MCF 10A (cell line): ENCODE results near the gene HLA-C. TPM values are rescaled to one million over a fixed set of nuclear protein-coding genes. Genes with fewer than 3 reads are reported as not detected.

ENCODE experiments used
- BruUV-seq: library from RNA; stranded (reverse); fragments of 400-500 nt; replicated peaks from 2 replicates; lab custom pipeline; 2021; lab: Mats Ljungman, UMichigan
- CTCF ChIA-PET: fragments of 300-600 bp; sonication (Branson Sonifier 250); formaldehyde crosslinking; extraction: SDS; loops from one replicate; lab custom pipeline; 2021; ENCODE audit warnings: antibody characterized with exemption, inconsistent platforms; lab: Yijun Ruan, JAX
- POLR2A ChIA-PET: fragments of 300-600, 350-650 bp; sonication (Branson Sonifier 250); formaldehyde crosslinking; extraction: SDS; loops from one replicate; lab custom pipeline; 2020; ENCODE audit warnings: antibody characterized with exemption, inconsistent platforms; lab: Yijun Ruan, JAX
- DNase-seq: peaks from one replicate; pipeline ENCODE4 v3.0.0-alpha.2; 2018; ENCODE audit not compliant: unreplicated experiment
- H3K27ac Mint-ChIP-seq: one replicate; pipeline ENCODE4 v1.8.0; 2022; ENCODE audit warnings: mild to moderate bottlenecking, low read depth, mixed read lengths; ENCODE audit not compliant: unreplicated experiment
- H3K27me3 Mint-ChIP-seq: one replicate; pipeline ENCODE4 v1.8.0; 2022; ENCODE audit warnings: mixed read lengths; ENCODE audit not compliant: insufficient read depth, unreplicated experiment
- H3K36me3 Mint-ChIP-seq: one replicate; pipeline ENCODE4 v1.8.0; 2022; ENCODE audit warnings: mild to moderate bottlenecking, moderate library complexity, mixed read lengths; ENCODE audit not compliant: insufficient read depth, unreplicated experiment
- H3K4me1 Mint-ChIP-seq: one replicate; pipeline ENCODE4 v1.8.0; 2022; ENCODE audit warnings: mixed read lengths; ENCODE audit not compliant: insufficient read depth, unreplicated experiment
- H3K4me3 Mint-ChIP-seq: one replicate; pipeline ENCODE4 v1.8.0; 2022; ENCODE audit warnings: mild to moderate bottlenecking, moderate library complexity, mixed read lengths; ENCODE audit not compliant: unreplicated experiment
- H3K9me3 Mint-ChIP-seq: one replicate; pipeline ENCODE4 v1.8.0; 2022; ENCODE audit warnings: mixed read lengths; ENCODE audit not compliant: unreplicated experiment
- intact Hi-C: fragments of 100-400 bp; cut with micrococcal nuclease; formaldehyde crosslinking; loops from 2 replicates; pipeline ENCODE4 v1.14.1; 2022
- total RNA-seq: library from RNA; stranded (reverse); gene quantifications from 2 replicates; pipeline ENCODE4 v1.2.3, GENCODE V29; 2022
- TF ChIP-seq, protein P1 (sequence below): fragments of 200-600 bp; IDR thresholded peaks from one replicate; pipeline ENCODE4 v1.8.0; 2022; ENCODE audit warnings: antibody characterized with exemption, mild to moderate bottlenecking; ENCODE audit not compliant: unreplicated experiment

Gene HLA-C
- total RNA-seq, 1 experiment from 2014 or later = 151 TPM

DNA sequence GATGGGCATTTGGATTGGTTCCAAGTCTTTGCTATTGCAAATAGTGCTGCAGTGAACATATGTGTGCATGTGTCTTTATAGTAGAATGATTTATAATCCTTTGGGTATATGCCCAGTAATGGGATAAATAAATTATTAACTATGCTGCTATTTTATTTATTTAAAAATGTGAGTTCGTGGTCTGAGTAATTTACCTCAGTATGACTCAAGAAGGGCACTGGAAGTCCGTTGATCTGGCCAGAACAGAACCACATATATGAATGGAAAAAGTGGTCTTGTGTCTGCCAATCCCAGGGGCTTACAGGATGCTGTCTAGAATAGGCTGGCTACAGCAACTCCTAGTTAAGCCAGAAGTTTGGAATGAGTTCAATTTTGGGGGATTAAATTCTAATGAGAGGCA lies 27.6 kb upstream of the HLA-C start:
- Mint-ChIP-seq H3K27ac (no peak overlapping the region), H3K4me3 (no peak overlapping the region), H3K9me3 (no peaks in the 10 kb centered on the region), H3K36me3 (no peaks in the 10 kb centered on the region), H3K4me1 (no peaks in the 10 kb centered on the region), H3K27me3 (peaks cover 94% of the 10 kb centered on the region)
- TF ChIP-seq, protein P1, sequence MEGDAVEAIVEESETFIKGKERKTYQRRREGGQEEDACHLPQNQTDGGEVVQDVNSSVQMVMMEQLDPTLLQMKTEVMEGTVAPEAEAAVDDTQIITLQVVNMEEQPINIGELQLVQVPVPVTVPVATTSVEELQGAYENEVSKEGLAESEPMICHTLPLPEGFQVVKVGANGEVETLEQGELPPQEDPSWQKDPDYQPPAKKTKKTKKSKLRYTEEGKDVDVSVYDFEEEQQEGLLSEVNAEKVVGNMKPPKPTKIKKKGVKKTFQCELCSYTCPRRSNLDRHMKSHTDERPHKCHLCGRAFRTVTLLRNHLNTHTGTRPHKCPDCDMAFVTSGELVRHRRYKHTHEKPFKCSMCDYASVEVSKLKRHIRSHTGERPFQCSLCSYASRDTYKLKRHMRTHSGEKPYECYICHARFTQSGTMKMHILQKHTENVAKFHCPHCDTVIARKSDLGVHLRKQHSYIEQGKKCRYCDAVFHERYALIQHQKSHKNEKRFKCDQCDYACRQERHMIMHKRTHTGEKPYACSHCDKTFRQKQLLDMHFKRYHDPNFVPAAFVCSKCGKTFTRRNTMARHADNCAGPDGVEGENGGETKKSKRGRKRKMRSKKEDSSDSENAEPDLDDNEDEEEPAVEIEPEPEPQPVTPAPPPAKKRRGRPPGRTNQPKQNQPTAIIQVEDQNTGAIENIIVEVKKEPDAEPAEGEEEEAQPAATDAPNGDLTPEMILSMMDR = no peak
- intact Hi-C loops = no loop called here
- DNase-seq = no peak
- ChIA-PET CTCF (no interaction called here), POLR2A (no interaction called here)
- BruUV-seq = no TSS peak

DNA sequence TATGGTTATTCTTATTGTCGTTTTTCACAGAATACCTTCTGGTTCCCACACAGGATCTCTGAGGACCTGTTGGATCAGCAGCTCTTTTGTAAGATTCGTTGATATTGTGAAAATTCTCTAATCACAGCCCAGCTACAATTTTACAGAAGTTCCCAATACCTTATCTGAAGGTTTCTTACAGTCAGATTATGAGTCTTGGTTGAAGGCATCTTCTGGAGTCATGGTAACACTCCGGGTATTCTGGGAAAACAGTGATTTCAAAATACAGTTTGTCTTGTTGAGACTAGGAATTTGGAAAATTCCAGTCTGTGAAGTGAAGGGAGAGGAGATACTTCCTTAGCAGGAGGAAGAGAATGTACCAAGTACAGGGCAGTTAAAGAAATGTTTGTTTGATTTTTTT lies 22.2 kb upstream of the HLA-C start:
- no peak for DNase-seq
- peaks cover 97% of the 10 kb centered on the region for H3K27me3 Mint-ChIP-seq
- no TSS peak for BruUV-seq
- no peaks in the 10 kb centered on the region for H3K9me3 Mint-ChIP-seq
- H3K36me3 Mint-ChIP-seq = no peaks in the 10 kb centered on the region
- no peaks in the 10 kb centered on the region for H3K4me1 Mint-ChIP-seq
- intact Hi-C loops = no loop called here
- H3K4me3 Mint-ChIP-seq = no peak overlapping the region
- POLR2A ChIA-PET = interaction anchor here (0.9 kb wide), 1 partner anchor 10 kb away, joined by 4 read pairs; no protein-coding TSS in a partner anchor
- TF ChIP-seq, protein P1 = no peak
- no peak overlapping the region for H3K27ac Mint-ChIP-seq
- CTCF ChIA-PET = no interaction called here

DNA sequence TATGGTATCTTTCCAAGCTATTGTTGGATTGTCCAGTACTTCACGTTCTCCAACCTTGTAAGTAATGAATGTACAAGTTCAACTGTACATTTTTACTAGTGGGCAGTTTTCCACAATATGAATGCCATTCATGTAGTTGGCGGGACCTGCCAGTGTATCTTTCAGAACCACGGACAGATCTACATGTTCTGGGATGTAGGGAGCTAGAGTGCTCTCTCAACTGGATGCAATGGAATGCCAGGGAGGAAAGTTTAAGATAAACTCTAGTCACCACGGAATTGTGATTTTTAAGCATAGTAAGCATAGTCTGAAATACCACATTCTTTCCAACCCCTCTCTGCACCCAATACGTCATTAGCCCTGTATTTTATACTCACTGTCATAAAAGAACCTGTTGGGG lies 21.5 kb upstream of the HLA-C start:
- Mint-ChIP-seq H3K27ac (no peak overlapping the region), H3K27me3 (peaks cover 97% of the 10 kb centered on the region), H3K4me3 (no peak overlapping the region), H3K9me3 (no peaks in the 10 kb centered on the region), H3K4me1 (no peaks in the 10 kb centered on the region), H3K36me3 (no peaks in the 10 kb centered on the region)
- ChIA-PET CTCF (no interaction called here), POLR2A (no interaction called here)
- intact Hi-C loops = no loop called here
- DNase-seq = peak; percentile 67
- TF ChIP-seq, protein P1 = no peak
- no TSS peak for BruUV-seq

DNA sequence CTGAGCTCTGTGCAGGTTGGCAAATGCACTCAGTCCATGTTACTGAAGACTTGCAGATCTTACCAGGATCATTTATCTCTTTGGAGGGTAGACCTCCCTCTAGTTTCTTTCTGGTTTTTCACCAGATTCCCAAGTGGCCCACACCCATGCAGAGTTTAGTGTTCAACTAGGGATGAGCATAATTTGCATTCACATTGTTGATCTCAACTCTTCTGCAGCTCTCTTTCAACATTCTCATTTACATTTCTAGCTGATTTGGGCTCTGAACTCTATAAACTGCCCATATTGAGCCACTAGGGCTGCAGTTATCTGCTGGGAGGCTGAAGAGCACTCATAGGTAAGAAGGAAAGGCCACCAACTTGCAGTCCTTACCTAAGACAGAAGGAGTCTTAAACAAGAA lies 17.9 kb upstream of the HLA-C start:
- POLR2A ChIA-PET = interaction anchor here (0.8 kb wide), 1 partner anchor 72 kb away, joined by 3 read pairs; no protein-coding TSS in a partner anchor
- Mint-ChIP-seq H3K27ac (no peak overlapping the region), H3K36me3 (no peaks in the 10 kb centered on the region), H3K27me3 (peaks cover 61% of the 10 kb centered on the region), H3K4me3 (no peak overlapping the region), H3K4me1 (no peaks in the 10 kb centered on the region), H3K9me3 (no peaks in the 10 kb centered on the region)
- no peak for DNase-seq
- CTCF ChIA-PET = interaction anchor here (0.5 kb wide), 1 partner anchor 558 kb away, joined by 3 read pairs; no protein-coding TSS in a partner anchor
- intact Hi-C loops = no loop called here
- no TSS peak for BruUV-seq
- TF ChIP-seq, protein P1 = no peak
